KOPT-K1 (cell line): ENCODE measurements around the gene P2RX4.
"Not testable (repeated sequence)": the region's sequence is repeated elsewhere in the genome, so short reads cannot be mapped to it uniquely, and the experiment has no call there.

Experiments used
- H3K27ac ChIP-seq: fragments of 200-600 bp; sonication (generic); 2 replicates; pipeline ENCODE4 v1.5.1; 2016; ENCODE audit warnings: antibody characterized with exemption, mild to moderate bottlenecking, low read depth, low read length; ENCODE audit not compliant: poor library complexity, severe bottlenecking
- H3K36me3 ChIP-seq: fragments of 200-600 bp; sonication (generic); 2 replicates; pipeline ENCODE4 v1.5.1; 2017; ENCODE audit warnings: antibody characterized with exemption, mild to moderate bottlenecking, low read length, moderate library complexity; ENCODE audit not compliant: insufficient read depth
- H3K9me3 ChIP-seq: fragments of 200-600 bp; sonication (generic); 2 replicates; pipeline ENCODE4 v1.5.1; 2017; ENCODE audit warnings: antibody characterized with exemption, low read length, mild to moderate bottlenecking; ENCODE audit not compliant: insufficient read depth, poor library complexity, severe bottlenecking

P2RX4 gene

DNA sequence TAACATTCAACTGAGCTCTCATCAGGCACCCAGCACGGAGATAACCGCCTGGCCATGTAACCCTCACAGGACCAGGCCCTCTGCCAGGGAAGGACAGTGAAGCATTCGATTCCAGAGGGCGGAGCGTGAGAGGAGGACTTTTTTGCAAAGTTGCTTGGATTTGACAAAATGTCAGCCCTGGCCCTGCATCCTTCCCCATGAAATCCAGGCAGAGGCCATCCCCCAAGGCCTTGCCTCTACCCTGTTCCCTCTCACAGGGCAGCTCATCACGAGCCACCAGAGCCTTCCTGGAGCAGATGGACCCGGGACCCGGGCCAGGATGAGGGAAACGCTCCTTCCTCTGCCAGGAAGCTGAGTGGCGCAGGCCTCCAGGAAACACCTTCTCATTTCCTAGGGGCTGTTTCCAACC is 69.6 kb downstream of the P2RX4 start:
- Histone ChIP-seq H3K27ac (no peak overlapping the region), H3K36me3 (peaks cover 78% of the 10 kb centered on the region)

GRCh38 chr12:121280531-121280930 is 70.6 kb downstream of the P2RX4 start:
- H3K9me3 ChIP-seq, H3K27ac ChIP-seq: not testable (repeated sequence)
- H3K36me3 ChIP-seq, result peaks cover 77% of the 10 kb centered on the region

More for the DNA sequence above, 69.6 kb downstream of the P2RX4 start:
- no peaks in the 10 kb centered on the region for H3K9me3 ChIP-seq

GRCh38 chr12:121281116-121281515 is 71.2 kb downstream of the P2RX4 start:
- peaks cover 75% of the 10 kb centered on the region for H3K36me3 ChIP-seq
- H3K27ac ChIP-seq, H3K9me3 ChIP-seq: not testable (repeated sequence)

DNA sequence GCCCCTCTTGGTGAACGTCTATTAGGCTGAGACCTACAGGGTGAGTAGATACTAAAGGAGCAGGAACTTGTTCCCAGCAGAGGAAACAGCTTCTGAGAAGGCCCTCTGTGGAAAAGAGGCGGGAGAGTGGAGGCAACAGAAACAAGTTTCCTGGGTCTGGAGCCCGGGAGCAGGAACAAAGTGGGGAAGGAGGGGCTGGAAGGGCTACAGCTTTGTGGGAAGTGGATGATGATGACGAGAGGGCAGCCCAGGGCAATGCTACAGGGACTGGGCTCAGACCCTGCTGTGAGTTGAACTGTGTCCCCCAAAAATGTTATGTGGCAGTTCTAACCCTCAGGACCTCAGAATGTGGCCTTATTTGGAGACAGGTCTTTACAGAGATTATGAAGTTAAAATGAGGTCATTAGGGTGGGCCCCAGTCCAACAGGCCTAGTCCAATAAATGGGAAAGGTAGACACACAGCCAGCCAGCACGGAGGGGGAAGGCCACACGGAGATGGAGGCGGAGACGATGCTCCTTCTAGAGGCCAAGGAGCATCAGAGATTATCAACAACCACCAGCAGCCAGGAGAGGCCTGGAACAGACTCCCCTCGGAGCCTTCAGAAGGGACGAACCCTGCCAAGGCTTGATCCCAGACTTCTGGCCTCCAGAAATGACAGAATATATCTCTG is 72.3 kb downstream of the P2RX4 start:
- no peak overlapping the region for H3K27ac ChIP-seq
- peaks cover 70% of the 10 kb centered on the region for H3K36me3 ChIP-seq
- H3K9me3 ChIP-seq, result no peaks in the 10 kb centered on the region

GRCh38 chr12:121282910-121283309 is 73.0 kb downstream of the P2RX4 start:
- not testable (repeated sequence) for H3K27ac ChIP-seq, H3K9me3 ChIP-seq
- peaks cover 63% of the 10 kb centered on the region for H3K36me3 ChIP-seq

- H3K9me3 ChIP-seq, result no peaks in the 10 kb centered on the region
- no peak overlapping the region for H3K27ac ChIP-seq
- peaks cover 58% of the 10 kb centered on the region for H3K36me3 ChIP-seq
Observed at GRCh38 chr12:121283388-121283787, 73.5 kb downstream of the P2RX4 start.
